Vagina (tissue), 2 donors: Measurements from ENCODE around the gene DTD2.

Experiments
- CTCF ChIP-seq, 3 experiments: fragments of 450-650 bp in 2 of 3; fragments of 200-600 bp in 1 of 3; sonication (generic) in 1 of 3; IDR thresholded peaks; one replicate each; pipeline ENCODE4 v1.5.1; 2017 to 2019; ENCODE audit warnings: antibody characterized with exemption in 3 of 3, mild to moderate bottlenecking in 2 of 3, moderate library complexity in 2 of 3
- POLR2A ChIP-seq, 2 donors: fragments of 450-650 bp; IDR thresholded peaks; one replicate each; pipeline ENCODE4 v1.6.1; 2017; ENCODE audit warnings: antibody characterized with exemption in 2 of 2, mild to moderate bottlenecking in 2 of 2, moderate library complexity in 2 of 2

GRCh38 chr14:31426663-31427062, 30.6 kb downstream of the DTD2 start:
- TF ChIP-seq POLR2A (IDR thresholded peaks at IDR 0.05): no peak
- TF ChIP-seq CTCF (IDR thresholded peaks at IDR 0.05): no peak
